Activated CD4-positive, alpha-beta T cell treated with anti-CD3 and anti-CD28 coated beads for 36 hours (primary cell): ENCODE data around the gene SKI. TPM values are rescaled to one million over a fixed set of nuclear protein-coding genes. Genes with fewer than 3 reads are reported as not detected.

Source experiments
- ATAC-seq: fragments of 200-7000 bp; cut with Tn5 transposase; one replicate; pipeline ENCODE4 v1.10.0; 2021; ENCODE audit warnings: mild to moderate bottlenecking, moderate library complexity
- CTCF ChIA-PET: fragments of 350-600 bp; sonication (Branson Sonifier 250); formaldehyde crosslinking; loops from one replicate; lab custom pipeline; 2021; ENCODE audit warnings: antibody characterized with exemption; lab: Charles Lee
- POLR2A ChIA-PET: fragments of 350-600 bp; sonication (Branson Sonifier 250); formaldehyde crosslinking; loops from one replicate; lab custom pipeline; 2021; ENCODE audit warnings: antibody characterized with exemption, inconsistent platforms; lab: Charles Lee
- DNase-seq: peaks from one replicate; pipeline ENCODE4 v3.0.0-alpha.2; 2020
- H3K27ac Mint-ChIP-seq: one replicate; pipeline ENCODE4 v1.8.0; 2021; ENCODE audit warnings: mixed read lengths
- H3K27me3 Mint-ChIP-seq: one replicate; pipeline ENCODE4 v1.8.0; 2021; ENCODE audit warnings: mixed read lengths
- H3K36me3 Mint-ChIP-seq: one replicate; pipeline ENCODE4 v1.8.0; 2021; ENCODE audit warnings: low read depth, mixed read lengths
- H3K4me1 Mint-ChIP-seq: one replicate; pipeline ENCODE4 v1.8.0; 2021; ENCODE audit warnings: mixed read lengths
- H3K4me3 Mint-ChIP-seq: one replicate; pipeline ENCODE4 v1.8.0; 2021; ENCODE audit warnings: mild to moderate bottlenecking, moderate library complexity, mixed read lengths
- H3K9me3 Mint-ChIP-seq: one replicate; pipeline ENCODE4 v1.8.0; 2021; ENCODE audit warnings: low read depth, mixed read lengths
- intact Hi-C, 2 experiments: fragments of 100-400 bp; cut with DNase I in 1 of 2; cut with micrococcal nuclease in 1 of 2; formaldehyde crosslinking; loops; one replicate each; pipeline versions ENCODE4 v1.14.2 to v1.15.1; 2022 to 2024; cut with DNase I, micrococcal nuclease
- total RNA-seq, 2 experiments: library from RNA; stranded (reverse); gene quantifications; one replicate each; pipeline ENCODE4 v1.2.3, GENCODE V29; 2021

SKI gene
- total RNA-seq, 2 experiments from 2014 or later: 28.7 to 34.0 TPM

- H3K4me3 Mint-ChIP-seq: no peak overlapping the region
- no peaks in the 10 kb centered on the region for H3K9me3 Mint-ChIP-seq
- intact Hi-C loops: no loop called here
- ChIA-PET POLR2A (no interaction called here), CTCF (interaction anchor here (0.6 to 0.9 kb wide), 4 partner anchors 11 to 97 kb away, joined by 3 read pairs; no protein-coding TSS in a partner anchor)
- peaks cover 25% of the 10 kb centered on the region for H3K4me1 Mint-ChIP-seq
- H3K36me3 Mint-ChIP-seq: peaks cover 11% of the 10 kb centered on the region
- DNase-seq (no peak), ATAC-seq (no peak)
- no peak overlapping the region for H3K27ac Mint-ChIP-seq
- no peaks in the 10 kb centered on the region for H3K27me3 Mint-ChIP-seq
Measured at GRCh38 chr1:2283991-2284895, 56.1 kb downstream of the SKI start.

DNA sequence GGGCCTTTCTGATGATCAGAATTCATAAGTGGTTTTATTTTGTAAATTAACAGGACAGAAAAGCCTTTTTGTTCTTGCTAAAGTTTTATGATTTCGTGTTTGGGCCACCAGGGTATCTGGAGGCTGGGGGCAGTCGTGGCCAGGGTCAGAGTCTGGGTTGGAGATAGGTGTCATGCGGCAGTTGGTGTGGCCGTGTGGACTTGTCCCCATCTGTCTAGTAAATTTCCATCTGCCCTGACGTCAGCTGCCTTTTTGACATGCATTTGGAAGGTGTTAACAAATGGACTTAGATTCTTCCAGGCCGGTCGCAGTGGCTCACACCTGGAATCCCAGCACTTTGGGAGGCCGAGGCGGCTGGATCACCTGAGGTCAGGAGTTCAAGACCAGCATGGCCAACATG is 56.8 kb downstream of the SKI start:
- intact Hi-C loops: no loop called here
- no peak overlapping the region for H3K27ac Mint-ChIP-seq
- peaks cover 29% of the 10 kb centered on the region for H3K4me1 Mint-ChIP-seq
- ChIA-PET POLR2A (interaction anchor here (0.7 kb wide), 1 partner anchor 29 kb away, joined by 3 read pairs; no protein-coding TSS in a partner anchor), CTCF (interaction anchor here (0.6 to 0.7 kb wide), 2 partner anchors 18 to 76 kb away, joined by 3 read pairs; no protein-coding TSS in a partner anchor)
- no peak for DNase-seq
- H3K4me3 Mint-ChIP-seq: no peak overlapping the region
- H3K9me3 Mint-ChIP-seq: no peaks in the 10 kb centered on the region
- no peaks in the 10 kb centered on the region for H3K27me3 Mint-ChIP-seq
- no peak for ATAC-seq
- H3K36me3 Mint-ChIP-seq: peaks cover 11% of the 10 kb centered on the region

- peak overlapping the region; percentile 61 for H3K27ac Mint-ChIP-seq
- no peaks in the 10 kb centered on the region for H3K9me3 Mint-ChIP-seq
- H3K27me3 Mint-ChIP-seq: no peaks in the 10 kb centered on the region
- ChIA-PET POLR2A (no interaction called here), CTCF (no interaction called here)
- no peak for ATAC-seq
- DNase-seq: no peak
- H3K4me3 Mint-ChIP-seq: no peak overlapping the region
- H3K4me1 Mint-ChIP-seq: peaks cover 49% of the 10 kb centered on the region
- H3K36me3 Mint-ChIP-seq: peaks cover 11% of the 10 kb centered on the region
- intact Hi-C loops: no loop called here
Measured at GRCh38 chr1:2286923-2287322, 58.8 kb downstream of the SKI start.

GRCh38 chr1:2287649-2288048 is 59.5 kb downstream of the SKI start:
- no peaks in the 10 kb centered on the region for H3K27me3 Mint-ChIP-seq
- no peak overlapping the region for H3K27ac Mint-ChIP-seq
- DNase-seq (no peak), ATAC-seq (no peak)
- H3K4me3 Mint-ChIP-seq: no peak overlapping the region
- intact Hi-C loops: no loop called here
- peaks cover 10% of the 10 kb centered on the region for H3K36me3 Mint-ChIP-seq
- CTCF ChIA-PET: interaction anchor here (1.5 kb wide), 1 partner anchor 12 kb away, joined by 6 read pairs; no protein-coding TSS in a partner anchor
- H3K9me3 Mint-ChIP-seq: no peaks in the 10 kb centered on the region
- POLR2A ChIA-PET: no interaction called here
- H3K4me1 Mint-ChIP-seq: peaks cover 56% of the 10 kb centered on the region

DNA sequence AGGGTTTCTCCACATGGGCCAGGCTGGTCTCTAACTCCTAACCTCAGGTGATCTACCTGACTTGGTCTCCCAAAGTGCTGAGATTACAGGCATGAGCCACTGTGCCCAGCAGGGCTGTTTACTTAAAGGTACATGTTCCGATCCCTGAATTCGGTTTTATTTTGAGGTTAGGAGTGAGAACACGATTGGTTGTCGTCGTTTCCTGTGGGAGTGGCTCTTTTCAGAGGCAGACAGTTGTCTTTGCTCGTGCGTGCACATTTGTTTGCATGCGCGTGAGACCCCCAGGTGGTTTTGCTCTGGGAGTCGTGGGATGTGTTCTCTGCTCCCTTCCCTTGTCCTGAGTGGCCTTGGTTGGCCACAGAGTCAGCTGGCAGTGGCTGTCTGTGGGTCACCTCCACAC is 60.2 kb downstream of the SKI start:
- CTCF ChIA-PET: interaction anchor here (1.5 kb wide), 1 partner anchor 12 kb away, joined by 6 read pairs; no protein-coding TSS in a partner anchor

DNA sequence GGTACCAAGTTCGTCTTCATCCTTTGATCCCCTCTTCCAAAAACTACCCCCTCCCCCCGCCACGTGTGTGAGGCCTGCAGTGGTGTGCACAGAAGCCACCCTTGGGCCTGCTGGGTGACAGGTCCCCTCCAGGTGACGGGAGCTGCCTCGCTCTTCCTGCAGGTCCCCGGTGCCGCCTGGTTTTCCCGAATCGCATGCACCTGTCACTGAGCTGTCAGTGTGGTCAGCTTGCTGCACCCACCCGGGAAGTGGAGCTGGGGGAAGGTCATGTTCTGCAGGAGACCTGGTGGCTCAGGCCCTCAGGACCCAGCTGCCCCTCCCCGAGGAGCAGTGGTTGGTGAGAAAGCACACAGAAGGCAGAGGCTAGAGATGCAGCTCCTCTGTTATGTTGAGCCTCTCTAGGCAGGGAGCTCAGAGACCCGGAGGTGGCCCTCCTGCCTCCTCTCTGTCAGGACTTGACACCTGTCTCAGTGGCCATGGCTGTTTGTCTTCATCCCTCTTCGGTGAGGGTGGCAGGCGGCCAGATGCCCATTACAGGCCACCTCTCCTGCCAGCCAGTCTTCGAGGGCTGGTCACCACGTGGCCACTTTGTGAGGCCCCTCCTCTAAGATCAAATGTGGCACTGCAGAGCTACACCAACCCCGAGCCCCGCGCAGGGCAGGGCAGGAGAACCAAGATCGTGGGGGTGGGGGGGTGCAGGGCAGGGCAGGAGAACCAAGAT is 60.9 kb downstream of the SKI start:
- peaks cover 70% of the 10 kb centered on the region for H3K4me1 Mint-ChIP-seq

More for the DNA sequence above, 60.2 kb downstream of the SKI start:
- Mint-ChIP-seq H3K27me3 (no peaks in the 10 kb centered on the region), H3K4me1 (peaks cover 63% of the 10 kb centered on the region), H3K27ac (peak overlapping the region; percentile 53), H3K4me3 (no peak overlapping the region), H3K9me3 (no peaks in the 10 kb centered on the region), H3K36me3 (peaks cover 10% of the 10 kb centered on the region)
- DNase-seq (peak; percentile 52), ATAC-seq (no peak)
- intact Hi-C loops: no loop called here
- POLR2A ChIA-PET: no interaction called here

DNA sequence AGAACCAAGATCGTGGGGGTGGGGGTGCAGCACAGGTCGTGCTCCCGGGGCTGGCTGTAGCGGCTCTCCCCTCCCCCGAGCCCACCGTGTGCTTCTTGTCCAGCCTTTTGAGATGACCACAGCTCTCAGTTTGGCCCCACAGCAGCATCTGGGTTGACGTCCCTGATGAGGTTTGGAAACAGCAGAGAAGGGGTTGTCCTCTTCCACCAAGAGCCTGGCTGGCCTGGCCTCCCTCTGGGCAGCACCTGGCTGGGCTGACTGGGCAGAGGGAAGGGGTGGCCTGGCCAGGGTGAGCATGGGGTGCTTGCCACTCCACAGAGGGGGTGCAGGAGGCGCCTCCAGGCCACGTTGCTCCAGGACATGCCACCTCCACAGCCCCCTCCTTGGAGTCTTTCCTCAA is 61.5 kb downstream of the SKI start:
- POLR2A ChIA-PET: no interaction called here
- no peaks in the 10 kb centered on the region for H3K9me3 Mint-ChIP-seq
- DNase-seq: no peak

More for the DNA sequence above, 60.9 kb downstream of the SKI start:
- Mint-ChIP-seq H3K4me3 (no peak overlapping the region), H3K9me3 (no peaks in the 10 kb centered on the region), H3K27ac (peak overlapping the region; percentile 53), H3K36me3 (peaks cover 11% of the 10 kb centered on the region), H3K27me3 (no peaks in the 10 kb centered on the region)
- ATAC-seq (no peak), DNase-seq (no peak)
- intact Hi-C loops: no loop called here
- POLR2A ChIA-PET: no interaction called here
- CTCF ChIA-PET: interaction anchor here (1.5 to 1.8 kb wide), 2 partner anchors 11 to 33 kb away, joined by 6 to 9 read pairs; no protein-coding TSS in a partner anchor

DNA sequence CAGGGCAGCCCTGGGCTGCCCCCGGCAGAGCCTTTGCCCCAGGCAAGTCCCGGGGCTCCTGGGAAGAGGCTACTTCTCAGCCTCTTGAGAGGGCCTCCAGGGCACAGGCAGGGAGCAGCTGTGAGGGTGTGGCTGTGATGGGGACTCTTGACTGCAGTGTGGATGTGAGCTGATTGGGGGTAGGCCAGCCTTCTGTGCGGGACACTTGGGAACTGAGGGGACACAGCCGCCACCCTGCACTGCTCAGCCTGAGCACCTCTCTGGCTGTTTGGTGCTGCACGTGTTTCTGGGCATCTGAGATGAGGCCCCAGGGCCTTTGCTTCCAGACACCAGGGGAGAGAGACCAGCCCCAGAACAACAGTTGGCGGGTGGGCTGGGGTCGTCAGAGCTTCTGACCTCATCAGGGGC is 62.1 kb downstream of the SKI start:
- H3K27me3 Mint-ChIP-seq: no peaks in the 10 kb centered on the region
- intact Hi-C loops: loop anchor here (1.0 to 5.0 kb wide), 7 partner anchors 10 to 292 kb away; partner anchors contain the start of gene FAAP20 (in 1 of the 2)
- CTCF ChIA-PET: interaction anchor here (1.0 to 2.6 kb wide), 6 partner anchors 9 to 34 kb away, joined by 3 to 9 read pairs (median 5); no protein-coding TSS in a partner anchor
- H3K4me3 Mint-ChIP-seq: peak overlapping the region; percentile 75
- peaks cover 9% of the 10 kb centered on the region for H3K36me3 Mint-ChIP-seq
- H3K27ac Mint-ChIP-seq: peak overlapping the region; percentile 95
- peaks cover 82% of the 10 kb centered on the region for H3K4me1 Mint-ChIP-seq
- peak; percentile 64 for DNase-seq
- H3K9me3 Mint-ChIP-seq: no peaks in the 10 kb centered on the region
- POLR2A ChIA-PET: interaction anchor here (0.6 to 2.0 kb wide), 2 partner anchors 10 to 35 kb away, joined by 3 to 19 read pairs; no protein-coding TSS in a partner anchor
- ATAC-seq: peak; percentile 52

More for the DNA sequence above, 61.5 kb downstream of the SKI start:
- H3K27me3 Mint-ChIP-seq: no peaks in the 10 kb centered on the region
- CTCF ChIA-PET: interaction anchor here (1.8 kb wide), 1 partner anchor 34 kb away, joined by 9 read pairs; no protein-coding TSS in a partner anchor
- H3K4me1 Mint-ChIP-seq: peaks cover 76% of the 10 kb centered on the region
- intact Hi-C loops: loop anchor here (1.0 to 5.0 kb wide), 7 partner anchors 11 to 293 kb away; partner anchors contain the start of gene FAAP20 (in 1 of the 2)
- peaks cover 9% of the 10 kb centered on the region for H3K36me3 Mint-ChIP-seq
- H3K4me3 Mint-ChIP-seq: peak overlapping the region; percentile 75
- H3K27ac Mint-ChIP-seq: peak overlapping the region; percentile 95
- ATAC-seq: no peak

- intact Hi-C loops: loop anchor here (1.0 to 5.0 kb wide), 7 partner anchors 9 to 291 kb away; partner anchors contain the start of gene FAAP20 (in 1 of the 2)
- H3K36me3 Mint-ChIP-seq: peaks cover 10% of the 10 kb centered on the region
- DNase-seq (peak; percentile 94), ATAC-seq (peak; percentile 89)
- H3K27me3 Mint-ChIP-seq: no peaks in the 10 kb centered on the region
- ChIA-PET POLR2A (interaction anchor here (0.6 to 2.0 kb wide), 2 partner anchors 9 to 36 kb away, joined by 3 to 19 read pairs; no protein-coding TSS in a partner anchor), CTCF (interaction anchor here (0.6 to 2.6 kb wide), 7 partner anchors 8 to 127 kb away, joined by 3 to 8 read pairs (median 4); no protein-coding TSS in a partner anchor)
- peak overlapping the region; percentile 95 for H3K27ac Mint-ChIP-seq
- peaks cover 87% of the 10 kb centered on the region for H3K4me1 Mint-ChIP-seq
- H3K9me3 Mint-ChIP-seq: no peaks in the 10 kb centered on the region
- peak overlapping the region; percentile 75 for H3K4me3 Mint-ChIP-seq
Measured at GRCh38 chr1:2290595-2291510, 62.7 kb downstream of the SKI start.

DNA sequence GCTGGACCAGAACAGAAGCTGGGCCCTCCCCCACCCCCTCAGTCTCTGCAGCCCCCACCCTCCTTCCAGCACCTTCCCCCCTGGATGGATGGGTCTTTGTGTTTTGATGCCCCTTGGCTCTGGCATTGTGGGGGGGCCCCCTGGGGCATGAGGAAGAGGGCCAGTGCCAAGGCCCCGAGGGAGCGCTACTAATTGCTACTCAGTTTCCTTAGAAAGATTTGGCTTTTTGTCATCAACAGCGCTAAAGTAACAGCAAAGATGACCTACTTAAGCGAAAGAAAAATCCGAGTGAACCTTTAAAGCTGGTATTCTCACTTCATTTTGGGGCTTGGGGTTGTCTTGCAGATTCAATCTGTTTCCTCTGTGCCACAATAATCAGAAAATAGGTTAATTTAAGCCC is 63.5 kb downstream of the SKI start:
- ChIA-PET POLR2A (interaction anchor here (2.0 kb wide), 1 partner anchor 9 kb away, joined by 19 read pairs; no protein-coding TSS in a partner anchor), CTCF (interaction anchor here (0.6 to 2.6 kb wide), 5 partner anchors 7 to 127 kb away, joined by 3 to 8 read pairs (median 4); no protein-coding TSS in a partner anchor)
- Mint-ChIP-seq H3K36me3 (peaks cover 12% of the 10 kb centered on the region), H3K9me3 (no peaks in the 10 kb centered on the region), H3K4me3 (peak overlapping the region; percentile 75), H3K27me3 (no peaks in the 10 kb centered on the region), H3K27ac (peak overlapping the region; percentile 95), H3K4me1 (peaks cover 92% of the 10 kb centered on the region)
- ATAC-seq: no peak
- intact Hi-C loops: loop anchor here (2.0 to 5.0 kb wide), 3 partner anchors 59 to 291 kb away; partner anchors contain the start of gene FAAP20 (in 1 of the 2)
- no peak for DNase-seq
